Mesendoderm (in vitro differentiated cells): ENCODE results near the gene FCRL3.

ENCODE experiments used
- DNase-seq: peaks from one replicate; pipeline ENCODE4 v3.0.0; 2013
- H2AK5ac ChIP-seq: 2 replicates; pipeline ENCODE4 v1.6.1; 2013; ENCODE audit warnings: low read length, inconsistent platforms
- H2BK120ac ChIP-seq: 2 replicates; pipeline ENCODE4 v1.6.1; 2013; ENCODE audit warnings: low read depth, mild to moderate bottlenecking, low read length, moderate library complexity, mixed read lengths
- H2BK15ac ChIP-seq: replicated peaks from 2 replicates; pipeline ENCODE4 v1.6.1; 2013; ENCODE audit warnings: low read depth, mild to moderate bottlenecking, moderate library complexity
- H2BK5ac ChIP-seq: 2 replicates; pipeline ENCODE4 v1.6.1; 2013; ENCODE audit warnings: low read length, inconsistent platforms
- H3K18ac ChIP-seq: 2 replicates; pipeline ENCODE4 v1.6.1; 2013; ENCODE audit warnings: mild to moderate bottlenecking, low read length, mixed read lengths
- H3K23ac ChIP-seq: one replicate; pipeline ENCODE4 v1.6.1; 2013; ENCODE audit warnings: low read length
- H3K27ac ChIP-seq: 2 replicates; pipeline ENCODE4 v1.5.1; 2013; ENCODE audit warnings: low read depth, mild to moderate bottlenecking, inconsistent platforms, low read length, moderate library complexity
- H3K27me3 ChIP-seq: 2 replicates; pipeline ENCODE4 v1.6.1; 2013; ENCODE audit warnings: low read length, control low read depth, mild to moderate bottlenecking, inconsistent platforms; ENCODE audit not compliant: insufficient read depth, poor library complexity
- H3K36me3 ChIP-seq: 2 replicates; pipeline ENCODE4 v1.6.1; 2013; ENCODE audit warnings: low read length, inconsistent platforms; ENCODE audit not compliant: control insufficient read depth, insufficient read depth
- H3K4ac ChIP-seq: one replicate; pipeline ENCODE4 v1.6.1; 2013; ENCODE audit warnings: low read depth, mild to moderate bottlenecking, low read length, moderate library complexity
- H3K4me1 ChIP-seq: 2 replicates; pipeline ENCODE4 v1.6.1; 2013; ENCODE audit warnings: low read depth, low read length, inconsistent platforms; ENCODE audit not compliant: control insufficient read depth
- H3K4me2 ChIP-seq: 2 replicates; pipeline ENCODE4 v1.6.1; 2013; ENCODE audit warnings: low read length
- H3K4me3 ChIP-seq: 2 replicates; pipeline ENCODE4 v1.5.1; 2013; ENCODE audit warnings: mild to moderate bottlenecking, low read length
- H3K56ac ChIP-seq: one replicate; pipeline ENCODE4 v1.6.1; 2013; ENCODE audit warnings: low read length
- H3K79me1 ChIP-seq: 2 replicates; pipeline ENCODE4 v1.6.1; 2013; ENCODE audit warnings: low read length, inconsistent platforms
- H3K79me2 ChIP-seq: 2 replicates; pipeline ENCODE4 v1.6.1; 2013; ENCODE audit warnings: mild to moderate bottlenecking, low read length; ENCODE audit not compliant: control insufficient read depth, insufficient read depth
- H3K9ac ChIP-seq: 2 replicates; pipeline ENCODE4 v1.6.1; 2013; ENCODE audit warnings: low read length, inconsistent platforms
- H4K5ac ChIP-seq: one replicate; pipeline ENCODE4 v1.6.1; 2013; ENCODE audit warnings: low read length
- H4K8ac ChIP-seq: one replicate; pipeline ENCODE4 v1.6.1; 2013; ENCODE audit warnings: low read depth, mild to moderate bottlenecking, control low read depth, low read length, moderate library complexity
- WGBS: extraction: QIAGEN DNeasy Blood & Tissue Kit; methylation state at CpG from one replicate; pipeline ENCODE4 v1.1.7; 2013; ENCODE audit warnings: low lambda C conversion rate, missing lambda C conversion rate; ENCODE audit not compliant: insufficient coverage; ENCODE audit errors: extremely low coverage; 5-methylcytosine and 5-hydroxymethylcytosine counted together

FCRL3 gene

DNA sequence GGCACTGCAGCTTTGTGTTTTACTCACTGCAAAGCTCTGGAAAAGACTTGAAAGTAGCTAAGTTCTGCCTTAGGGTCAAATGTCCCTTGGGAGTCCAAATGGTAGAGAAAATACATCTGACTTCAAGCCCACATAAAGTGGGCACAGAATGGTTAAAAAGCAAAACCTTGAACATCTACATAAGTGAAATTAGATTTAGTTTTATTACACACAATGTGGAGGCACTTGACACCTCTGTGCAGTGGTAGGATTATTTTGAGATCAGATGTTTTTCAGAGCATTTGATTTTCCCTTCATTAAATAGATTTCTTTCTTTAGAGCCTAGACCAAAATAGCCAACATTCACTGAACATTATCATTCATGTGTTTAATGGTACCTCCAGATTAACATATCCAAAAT, 11.2 kb upstream of the FCRL3 start:
- no peak overlapping the region for H3K27ac ChIP-seq
- H3K9ac ChIP-seq: no peak overlapping the region
- H2AK5ac ChIP-seq: no peak overlapping the region
- H2BK5ac ChIP-seq: no peak overlapping the region
- H3K4me1 ChIP-seq: no peaks in the 10 kb centered on the region
- no peak overlapping the region for H4K5ac ChIP-seq
- no peak overlapping the region for H3K4me2 ChIP-seq
- no peaks in the 10 kb centered on the region for H3K79me1 ChIP-seq
- no peak overlapping the region for H4K8ac ChIP-seq
- no peaks in the 10 kb centered on the region for H3K79me2 ChIP-seq
- no peak overlapping the region for H2BK15ac ChIP-seq
- no peaks in the 10 kb centered on the region for H3K36me3 ChIP-seq
- no peak overlapping the region for H3K56ac ChIP-seq
- H3K18ac ChIP-seq: no peak overlapping the region
- H3K4ac ChIP-seq: no peak overlapping the region
- no peaks in the 10 kb centered on the region for H3K27me3 ChIP-seq
- H3K23ac ChIP-seq: no peak overlapping the region
- DNase-seq: no peak
- H3K4me3 ChIP-seq: no peak overlapping the region
- H2BK120ac ChIP-seq: no peak overlapping the region

DNA sequence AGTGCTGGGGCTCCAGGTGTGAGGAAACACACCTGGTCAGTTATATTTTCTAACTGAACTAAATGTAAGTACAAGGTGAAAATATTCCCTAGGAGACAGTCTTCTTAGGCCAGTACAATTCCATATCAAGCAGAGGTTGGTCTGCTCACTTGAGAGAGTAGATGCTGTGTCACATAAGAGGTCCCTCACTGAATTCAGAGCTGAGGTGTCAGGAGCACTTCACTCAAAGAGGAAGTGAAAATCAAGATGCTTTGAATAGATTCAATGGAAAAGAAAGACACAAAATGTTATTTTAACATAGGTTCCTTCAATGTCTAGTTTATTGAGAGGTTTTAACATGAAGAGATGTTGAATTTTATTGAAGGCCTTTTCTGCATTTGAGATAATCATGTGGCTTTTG, 4.3 kb upstream of the FCRL3 start:
- Histone ChIP-seq H3K27me3 (no peaks in the 10 kb centered on the region), H2BK5ac (no peak overlapping the region), H2BK120ac (no peak overlapping the region), H3K9ac (no peak overlapping the region), H3K4me3 (no peak overlapping the region), H3K4me1 (no peaks in the 10 kb centered on the region), H3K36me3 (no peaks in the 10 kb centered on the region), H3K4me2 (no peak overlapping the region), H4K5ac (no peak overlapping the region), H3K56ac (no peak overlapping the region), H3K27ac (no peak overlapping the region), H3K4ac (no peak overlapping the region), H3K79me1 (no peaks in the 10 kb centered on the region), H3K79me2 (no peaks in the 10 kb centered on the region), H2AK5ac (no peak overlapping the region), H3K18ac (no peak overlapping the region), H4K8ac (no peak overlapping the region), H2BK15ac (no peak overlapping the region), H3K23ac (no peak overlapping the region)
- DNase-seq: no peak

GRCh38 chr1:157703981-157704380, 3.4 kb upstream of the FCRL3 start:
- Histone ChIP-seq H3K79me1 (no peaks in the 10 kb centered on the region), H4K5ac (no peak overlapping the region), H3K36me3 (no peaks in the 10 kb centered on the region), H3K56ac (no peak overlapping the region), H3K4me3 (no peak overlapping the region), H3K4me2 (no peak overlapping the region), H3K4ac (no peak overlapping the region), H3K27ac (no peak overlapping the region), H3K18ac (no peak overlapping the region), H2BK15ac (no peak overlapping the region), H4K8ac (no peak overlapping the region), H2AK5ac (no peak overlapping the region), H3K79me2 (no peaks in the 10 kb centered on the region), H3K9ac (no peak overlapping the region), H3K4me1 (no peaks in the 10 kb centered on the region), H2BK120ac (no peak overlapping the region), H3K27me3 (no peaks in the 10 kb centered on the region), H3K23ac (no peak overlapping the region), H2BK5ac (no peak overlapping the region)
- WGBS: no CpG with 5 or more reads among the region's 4 CpGs
- no peak for DNase-seq

DNA sequence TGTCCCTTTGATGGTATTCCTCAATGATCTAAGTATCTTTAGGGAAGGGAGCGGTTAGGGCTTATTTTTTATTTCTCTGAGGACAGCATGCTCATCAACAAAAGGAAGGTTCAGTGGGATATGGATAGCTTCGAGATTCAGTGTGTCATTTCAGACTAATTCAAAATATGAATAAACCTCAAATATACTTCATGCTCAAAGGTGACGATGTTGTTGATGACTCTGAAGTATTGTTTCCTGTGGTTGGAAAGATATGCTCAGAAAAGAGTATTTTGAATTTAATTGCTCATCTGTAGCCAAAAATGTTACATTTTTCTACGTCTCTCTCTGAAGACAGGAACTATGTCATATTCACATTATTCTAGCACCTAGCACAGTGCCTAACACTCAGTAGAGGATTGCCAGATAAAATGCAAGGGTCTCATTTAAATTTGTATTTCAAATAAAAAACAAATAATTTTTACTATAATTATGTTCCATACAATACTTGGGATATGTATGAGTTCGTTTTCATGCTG, 1.8 kb upstream of the FCRL3 start:
- H4K5ac ChIP-seq: no peak overlapping the region
- H2BK15ac ChIP-seq: no peak overlapping the region
- H3K27ac ChIP-seq: no peak overlapping the region
- no peak overlapping the region for H2BK5ac ChIP-seq
- no peak overlapping the region for H2BK120ac ChIP-seq
- H4K8ac ChIP-seq: no peak overlapping the region
- no peak for DNase-seq
- WGBS: no CpG with 5 or more reads among the region's 5 CpGs
- H3K18ac ChIP-seq: no peak overlapping the region
- H3K79me1 ChIP-seq: no peaks in the 10 kb centered on the region
- H3K4me1 ChIP-seq: peaks cover 3% of the 10 kb centered on the region
- no peak overlapping the region for H3K56ac ChIP-seq
- no peak overlapping the region for H3K9ac ChIP-seq
- no peaks in the 10 kb centered on the region for H3K79me2 ChIP-seq
- no peak overlapping the region for H3K23ac ChIP-seq
- no peaks in the 10 kb centered on the region for H3K36me3 ChIP-seq
- no peak overlapping the region for H3K4ac ChIP-seq
- H3K4me3 ChIP-seq: no peak overlapping the region
- H2AK5ac ChIP-seq: no peak overlapping the region
- no peaks in the 10 kb centered on the region for H3K27me3 ChIP-seq
- no peak overlapping the region for H3K4me2 ChIP-seq

GRCh38 chr1:157700305-157700704, 264 bp downstream of the FCRL3 start:
- Histone ChIP-seq H3K79me1 (no peaks in the 10 kb centered on the region), H3K23ac (no peak overlapping the region), H2BK120ac (no peak overlapping the region), H3K36me3 (no peaks in the 10 kb centered on the region), H4K5ac (no peak overlapping the region), H3K4me1 (peaks cover 5% of the 10 kb centered on the region), H4K8ac (no peak overlapping the region), H3K4ac (no peak overlapping the region), H2BK15ac (no peak overlapping the region), H3K4me2 (no peak overlapping the region), H3K4me3 (no peak overlapping the region), H2AK5ac (no peak overlapping the region), H3K18ac (no peak overlapping the region), H2BK5ac (no peak overlapping the region), H3K79me2 (no peaks in the 10 kb centered on the region), H3K27me3 (no peaks in the 10 kb centered on the region), H3K27ac (no peak overlapping the region), H3K56ac (no peak overlapping the region), H3K9ac (no peak overlapping the region)
- no peak for DNase-seq
- no CpG with 5 or more reads among the region's 5 CpGs for WGBS

DNA sequence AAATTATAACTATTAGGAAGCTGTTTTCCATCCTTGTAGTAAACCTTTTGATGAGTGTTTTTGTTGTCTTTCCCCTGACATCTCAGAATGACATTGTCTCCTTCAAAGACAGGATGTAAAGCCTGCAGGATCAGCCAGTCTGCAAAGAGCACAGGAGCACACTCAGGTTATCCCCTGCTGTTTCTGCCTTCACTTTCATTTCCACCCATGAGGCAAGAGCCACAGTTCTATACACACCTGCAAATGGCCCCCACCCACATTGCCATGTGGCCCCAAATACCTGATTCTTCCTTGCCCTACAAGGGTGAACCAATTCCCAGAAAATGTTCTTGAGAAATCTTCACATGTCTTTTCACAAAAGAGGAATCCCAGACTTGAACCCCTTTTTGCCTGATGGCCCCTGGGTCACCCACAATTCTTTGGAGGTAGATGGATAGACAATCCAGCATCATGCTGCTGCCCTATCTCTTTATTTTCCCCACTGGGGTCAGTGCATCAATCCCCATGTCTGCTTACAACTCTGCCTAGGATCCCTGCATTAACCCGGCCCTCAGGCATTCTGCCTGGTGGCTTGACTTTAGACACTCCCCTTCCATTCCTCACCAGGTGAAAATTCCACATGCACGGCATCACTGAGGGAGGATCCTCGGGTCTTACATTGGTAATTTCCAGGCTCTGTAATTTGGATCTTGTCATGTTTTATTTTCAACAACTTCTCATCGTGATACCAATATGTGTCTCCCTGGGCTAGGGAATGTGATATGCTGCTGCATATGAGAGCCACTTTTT, 2.6 kb downstream of the FCRL3 start:
- Histone ChIP-seq H3K4me3 (no peak overlapping the region), H3K27me3 (no peaks in the 10 kb centered on the region), H3K9ac (no peak overlapping the region), H3K79me1 (no peaks in the 10 kb centered on the region), H3K23ac (no peak overlapping the region), H4K5ac (no peak overlapping the region), H3K4me1 (peaks cover 5% of the 10 kb centered on the region), H3K18ac (no peak overlapping the region), H2BK15ac (no peak overlapping the region), H2BK120ac (no peak overlapping the region), H3K36me3 (no peaks in the 10 kb centered on the region), H3K27ac (no peak overlapping the region), H3K56ac (no peak overlapping the region), H3K4me2 (no peak overlapping the region), H2BK5ac (no peak overlapping the region), H3K4ac (no peak overlapping the region), H4K8ac (no peak overlapping the region), H3K79me2 (no peaks in the 10 kb centered on the region), H2AK5ac (no peak overlapping the region)
- WGBS: no CpG with 5 or more reads among the region's 4 CpGs
- peak; percentile 83 for DNase-seq
